Prostate gland (tissue), 2 donors: ENCODE data around the gene OLFML1. TPM values are rescaled to one million over a fixed set of nuclear protein-coding genes. Genes with fewer than 3 reads are reported as not detected.

ENCODE experiments used
- DNase-seq: peaks from one replicate; pipeline ENCODE4 v3.0.0-alpha.2; 2019; ENCODE audit warnings: low spot score
- H3K27ac ChIP-seq, 2 donors: fragments of 200-600 bp; sonication (generic); 2 replicates each; pipeline ENCODE4 v1.5.1; 2017 to 2019
- H3K27me3 ChIP-seq: fragments of 200-600 bp; sonication (generic); replicated peaks from 2 replicates; pipeline ENCODE4 v1.5.1; 2019; ENCODE audit not compliant: insufficient read depth
- H3K36me3 ChIP-seq, 2 donors: fragments of 200-600 bp; sonication (generic); 1 replicate in 1 of 2; 2 replicates in 1 of 2; pipeline versions ENCODE4 v1.5.1 to v1.8.1; 2017 to 2019
- H3K4me1 ChIP-seq: fragments of 200-600 bp; sonication (generic); replicated peaks from 2 replicates; pipeline ENCODE4 v1.5.1; 2019
- H3K4me3 ChIP-seq, 2 donors: fragments of 200-600 bp; sonication (generic); 2 replicates each; pipeline ENCODE4 v1.5.1; 2017 to 2019
- H3K9me3 ChIP-seq: fragments of 200-600 bp; sonication (generic); 2 replicates; pipeline ENCODE4 v1.5.1; 2017
- CTCF ChIP-seq, 4 experiments: fragments of 200-600 bp in 2 of 4; fragments of 450-650 bp in 2 of 4; sonication (generic) in 2 of 4; IDR thresholded peaks; 1 replicate in 3 of 4; 2 replicates in 1 of 4; pipeline ENCODE4 v1.5.1; 2016 to 2019; ENCODE audit warnings: antibody characterized with exemption in 4 of 4, mild to moderate bottlenecking in 2 of 4, moderate library complexity in 2 of 4
- POLR2A ChIP-seq: fragments of 450-650 bp; IDR thresholded peaks from one replicate; pipeline ENCODE4 v1.6.1; 2016; ENCODE audit warnings: antibody characterized with exemption, mild to moderate bottlenecking
- POLR2AphosphoS5 ChIP-seq: sonication (generic); formaldehyde crosslinking; IDR thresholded peaks from one replicate; pipeline ENCODE4 v1.6.1; 2017; ENCODE audit warnings: antibody characterized with exemption
- whole genome bisulfite sequencing: methylation state at CpG from one replicate; pipeline ENCODE4 v1.1.5; 2018; 5-methylcytosine and 5-hydroxymethylcytosine counted together
- intact Hi-C: fragments of 100-400 bp; cut with DNase I; formaldehyde crosslinking; loops from one replicate; pipeline ENCODE4 v1.14.2; 2022
- total RNA-seq, 2 donors: library from RNA; depleted of rRNA; stranded (reverse); fragments of >200 nt; gene quantifications; one replicate each; pipeline ENCODE4 v1.1.0, GENCODE V29; 2016

OLFML1 gene
- total RNA-seq, 2 donors from 2014 or later, result 3.5 to 4.4 TPM

- peak overlapping the region; percentile 69 to 80 for H3K27ac ChIP-seq
Observed at GRCh38 chr11:7538031-7538430, 52.7 kb downstream of the OLFML1 start.

GRCh38 chr11:7538466-7539454 lies 53.5 kb downstream of the OLFML1 start:
- peak overlapping the region; percentile 69 to 80 for H3K27ac ChIP-seq

More at GRCh38 chr11:7538031-7538430, 52.7 kb downstream of the OLFML1 start:
- Histone ChIP-seq H3K36me3 (no peaks in the 10 kb centered on the region), H3K4me3 (peak overlapping the region in 1 of 2 donors; percentile 1), H3K9me3 (no peaks in the 10 kb centered on the region), H3K27me3 (no peaks in the 10 kb centered on the region), H3K4me1 (peaks cover 23% of the 10 kb centered on the region)
- intact Hi-C loops, result no loop called here
- no peak for DNase-seq
- WGBS, result 57% methylated on average over 8 of the region's 8 CpGs
- TF ChIP-seq POLR2AphosphoS5 (no peak), CTCF (IDR thresholded peaks at IDR 0.05) (no peak), POLR2A (no peak)

GRCh38 chr11:7540830-7541555 lies 55.7 kb downstream of the OLFML1 start:
- intact Hi-C loops, result no loop called here
- Histone ChIP-seq H3K27ac (no peak overlapping the region), H3K4me1 (peaks cover 23% of the 10 kb centered on the region), H3K4me3 (no peak overlapping the region), H3K27me3 (no peaks in the 10 kb centered on the region), H3K36me3 (no peaks in the 10 kb centered on the region), H3K9me3 (no peaks in the 10 kb centered on the region)
- DNase-seq, result no peak
- 81% methylated on average over 8 of the region's 8 CpGs for WGBS
- TF ChIP-seq POLR2A (no peak), CTCF (IDR thresholded peaks at IDR 0.05) (no peak), POLR2AphosphoS5 (no peak)

More at GRCh38 chr11:7538466-7539454, 53.5 kb downstream of the OLFML1 start:
- H3K36me3 ChIP-seq, result no peaks in the 10 kb centered on the region
- DNase-seq, result peak; percentile 88
- intact Hi-C loops, result no loop called here
- peaks cover 23% of the 10 kb centered on the region for H3K4me1 ChIP-seq
- peak overlapping the region in 1 of 2 donors; percentile 1 for H3K4me3 ChIP-seq
- H3K9me3 ChIP-seq, result no peaks in the 10 kb centered on the region
- no peaks in the 10 kb centered on the region for H3K27me3 ChIP-seq
- 26% methylated on average over 12 of the region's 12 CpGs for WGBS
- TF ChIP-seq POLR2AphosphoS5 (peak; percentile 80), CTCF (IDR thresholded peaks at IDR 0.05) (no peak), POLR2A (no peak)

- 25% methylated on average over 1 of the region's 1 CpG for WGBS
- no peak overlapping the region for H3K4me3 ChIP-seq
- no peaks in the 10 kb centered on the region for H3K9me3 ChIP-seq
- no peak for DNase-seq
- no peak for TF ChIP-seq CTCF (IDR thresholded peaks at IDR 0.05)
- no peak for TF ChIP-seq POLR2A
- no peak for TF ChIP-seq POLR2AphosphoS5
- no peak overlapping the region for H3K27ac ChIP-seq
- H3K27me3 ChIP-seq, result no peaks in the 10 kb centered on the region
- H3K4me1 ChIP-seq, result peaks cover 7% of the 10 kb centered on the region
- intact Hi-C loops, result no loop called here
- no peaks in the 10 kb centered on the region for H3K36me3 ChIP-seq
Observed at GRCh38 chr11:7543302-7543701, 58.0 kb downstream of the OLFML1 start.
